ENCODE results near the gene GLIPR1L2.

The GLIPR1L2 gene

GRCh38 chr12:75477137-75477536 lies 86.2 kb downstream of the GLIPR1L2 start:
- DNase-seq (ENCODE audit: low read depth in 2 of 2) = no peak
- no peak overlapping the region for H3K4me3 ChIP-seq (replicated peaks in 1 of 2; ENCODE audit: low read depth in 2 of 2, low read length in 2 of 2)
- TF ChIP-seq CTCF (IDR thresholded peaks at IDR 0.05; ENCODE audit: low read depth, low read length) = no peak

- H3K4me3 ChIP-seq (replicated peaks in 1 of 2; ENCODE audit: low read depth in 2 of 2, low read length in 2 of 2) = no peak overlapping the region
- peak; percentile 74 to 77 for DNase-seq (ENCODE audit: low read depth in 2 of 2)
- no peak for TF ChIP-seq CTCF (IDR thresholded peaks at IDR 0.05; ENCODE audit: low read depth, low read length)
These were observed 87.4 kb downstream of the GLIPR1L2 start for GRCh38 chr12:75478116-75478794.

- H3K4me3 ChIP-seq (replicated peaks in 1 of 2; ENCODE audit: low read depth in 2 of 2, low read length in 2 of 2) = peak overlapping the region; percentile 39 to 43
- DNase-seq (ENCODE audit: low read depth in 2 of 2) = peak in 1 of 2 donors; percentile 68
- TF ChIP-seq CTCF (IDR thresholded peaks at IDR 0.05; ENCODE audit: low read depth, low read length) = no peak
These were observed 89.1 kb downstream of the GLIPR1L2 start for GRCh38 chr12:75479963-75480461.

- H3K4me3 ChIP-seq (replicated peaks in 1 of 2; ENCODE audit: low read depth in 2 of 2, low read length in 2 of 2) = peak within 1 kb of the TSS; percentile 43 to 67
- no peak for TF ChIP-seq CTCF (IDR thresholded peaks at IDR 0.05; ENCODE audit: low read depth, low read length)
- DNase-seq (ENCODE audit: low read depth in 2 of 2) = peak; percentile 97 to 100
These were observed 89.6 kb downstream of the GLIPR1L2 start, which contains the start of gene GLIPR1 for GRCh38 chr12:75480469-75480949. TSS of gene GLIPR1 (plus strand) at chr12:75480755. CDS start at chr12:75480881, 126 bp downstream.

GRCh38 chr12:75481013-75481705 lies 90.3 kb downstream of the GLIPR1L2 start:
- no peak for TF ChIP-seq CTCF (IDR thresholded peaks at IDR 0.05; ENCODE audit: low read depth, low read length)
- DNase-seq (ENCODE audit: low read depth in 2 of 2) = peak; percentile 32 to 48

GRCh38 chr12:75481774-75482173 lies 90.9 kb downstream of the GLIPR1L2 start:
- TF ChIP-seq CTCF (IDR thresholded peaks at IDR 0.05; ENCODE audit: low read depth, low read length) = no peak
- DNase-seq (ENCODE audit: low read depth in 2 of 2) = peak; percentile 71 to 91

More at GRCh38 chr12:75481013-75481705, 90.3 kb downstream of the GLIPR1L2 start:
- peak overlapping the region; percentile 43 to 67 for H3K4me3 ChIP-seq (replicated peaks in 1 of 2; ENCODE audit: low read depth in 2 of 2, low read length in 2 of 2)

More at GRCh38 chr12:75481774-75482173, 90.9 kb downstream of the GLIPR1L2 start:
- H3K4me3 ChIP-seq (replicated peaks in 1 of 2; ENCODE audit: low read depth in 2 of 2, low read length in 2 of 2) = peak overlapping the region; percentile 43 to 67

All from cardiac fibroblast (primary cell).